ENCODE measurements around the gene ASCC3.
"Not testable (repeated sequence)": the region's sequence is repeated elsewhere in the genome, so short reads cannot be mapped to it uniquely, and the experiment has no call there.

ASCC3 gene

DNA sequence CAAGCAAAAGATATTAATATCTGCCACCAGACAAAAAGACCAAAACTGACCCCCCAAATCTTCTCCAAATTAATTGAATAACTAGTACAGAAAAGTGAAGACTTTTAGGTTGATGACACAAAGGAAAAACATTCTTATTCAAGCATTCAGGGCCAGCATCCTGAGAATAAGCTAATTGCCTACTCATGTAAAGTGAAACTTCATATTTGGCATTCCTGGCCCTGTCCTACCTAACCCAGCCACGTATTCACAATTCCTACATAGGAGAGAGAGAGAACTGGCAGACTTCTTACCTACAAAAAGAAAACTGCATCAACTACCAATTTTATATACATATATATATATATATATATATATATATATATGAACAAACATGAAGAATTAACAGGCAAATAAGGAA is 4.9 kb upstream of the ASCC3 start:
- no peak for DNase-seq

DNA sequence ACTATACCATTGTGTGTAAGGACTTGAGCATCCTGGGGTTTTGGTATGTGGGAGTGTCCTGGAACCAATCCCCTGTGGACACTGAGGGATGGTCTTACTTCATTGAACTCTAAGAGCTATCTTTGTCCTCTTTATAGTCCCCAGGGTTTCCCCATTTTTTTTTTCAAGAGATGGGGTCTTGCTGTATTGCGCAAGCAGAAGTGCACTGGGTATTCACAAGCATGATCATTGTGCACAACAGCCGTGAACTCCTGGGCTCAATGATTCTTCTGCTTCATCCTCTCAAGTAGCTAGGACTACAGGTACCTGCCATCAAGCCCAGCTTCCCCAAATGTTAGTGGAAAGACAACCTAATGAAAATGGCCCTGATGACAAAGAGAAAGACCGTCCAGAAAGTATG is 2.2 kb upstream of the ASCC3 start:
- no peak for DNase-seq

DNA sequence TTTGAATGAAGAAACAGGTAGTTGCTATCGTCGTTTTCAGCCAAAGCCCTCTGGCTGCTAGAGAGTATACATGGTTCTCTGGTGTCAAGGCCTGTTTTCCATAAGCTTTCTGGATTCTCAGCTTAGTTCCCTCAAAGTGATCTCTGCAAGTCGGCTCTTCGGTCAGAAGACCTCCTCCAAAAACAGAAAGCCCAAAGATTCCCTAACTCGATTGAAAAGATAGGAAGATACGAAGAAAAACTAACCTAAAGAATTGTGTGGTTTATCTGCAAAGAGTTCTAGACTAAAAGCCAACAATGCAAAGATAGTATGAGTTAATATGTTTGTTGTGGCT is 545 bp upstream of the ASCC3 start:
- DNase-seq = peak in 1 of 2 experiments; percentile 30

DNA sequence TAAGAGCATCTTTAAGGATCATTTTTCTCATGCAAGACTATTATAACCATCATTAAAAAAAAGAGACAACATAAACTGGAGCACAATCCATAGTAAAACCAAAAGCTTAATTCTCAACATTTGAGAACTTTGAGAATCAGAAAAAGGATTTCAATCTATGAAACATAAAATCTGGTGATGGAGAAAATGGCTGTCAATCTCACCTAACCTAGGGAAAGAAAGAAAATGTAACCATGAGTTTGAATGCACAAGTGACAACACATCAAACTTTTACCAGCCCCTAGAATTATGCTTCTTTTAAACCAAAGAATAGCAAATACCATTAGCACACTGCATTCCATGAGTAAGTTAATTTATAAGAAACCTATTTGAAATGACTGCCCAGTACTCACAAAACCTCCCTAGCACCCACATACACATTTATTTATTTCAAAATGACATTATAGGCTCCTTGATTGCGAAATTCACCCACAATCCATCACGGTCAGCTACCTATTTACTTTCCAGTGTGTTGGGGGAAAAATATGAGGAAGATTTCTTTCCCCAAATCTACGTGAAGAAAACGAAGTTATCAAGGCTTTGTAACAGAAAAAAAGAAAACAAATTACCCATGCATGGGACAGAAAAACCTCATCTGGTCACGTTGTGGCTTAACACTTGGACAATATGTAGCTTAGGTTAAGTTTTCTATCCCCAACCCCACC is 828 bp downstream of the ASCC3 start:
- no peak for DNase-seq

DNA sequence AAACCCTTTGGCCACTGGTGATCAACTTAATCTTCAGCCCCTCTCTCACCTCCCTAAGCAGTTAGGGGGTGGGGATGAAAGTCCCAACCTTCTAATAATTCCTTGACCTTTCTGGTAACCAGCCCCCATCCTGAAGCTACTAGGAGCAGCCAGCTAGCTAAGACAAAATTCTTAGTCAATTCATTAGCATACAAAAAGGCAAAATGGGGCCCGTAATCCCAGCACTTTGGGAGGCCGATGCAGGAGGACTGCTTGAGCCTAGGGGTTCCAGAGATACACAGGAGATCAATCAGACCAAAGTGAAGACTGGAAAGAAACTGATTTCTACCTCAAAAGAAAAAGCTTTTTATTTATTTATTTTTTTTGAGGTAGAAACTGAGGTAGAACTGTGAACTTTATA is 1.8 kb downstream of the ASCC3 start:
- DNase-seq = no peak

DNA sequence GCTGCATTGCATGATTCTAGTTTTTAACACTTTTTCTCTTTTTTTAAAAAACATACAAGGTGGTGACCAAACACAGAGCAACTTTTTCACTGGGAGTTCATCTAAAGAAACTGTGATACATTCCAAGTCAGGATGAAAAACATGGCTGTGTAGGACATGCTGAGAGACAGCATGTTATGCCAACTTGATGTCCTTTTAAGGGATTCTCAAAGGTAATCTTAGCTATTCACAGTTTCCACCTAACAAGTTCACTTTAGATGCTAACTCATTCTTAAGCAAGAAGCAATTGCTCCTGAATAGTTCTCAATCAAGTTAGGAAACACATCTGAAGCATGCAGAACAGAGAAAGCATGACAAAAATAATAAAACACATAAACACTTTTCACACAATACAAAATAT is 3.3 kb downstream of the ASCC3 start:
- no peak for DNase-seq

DNA sequence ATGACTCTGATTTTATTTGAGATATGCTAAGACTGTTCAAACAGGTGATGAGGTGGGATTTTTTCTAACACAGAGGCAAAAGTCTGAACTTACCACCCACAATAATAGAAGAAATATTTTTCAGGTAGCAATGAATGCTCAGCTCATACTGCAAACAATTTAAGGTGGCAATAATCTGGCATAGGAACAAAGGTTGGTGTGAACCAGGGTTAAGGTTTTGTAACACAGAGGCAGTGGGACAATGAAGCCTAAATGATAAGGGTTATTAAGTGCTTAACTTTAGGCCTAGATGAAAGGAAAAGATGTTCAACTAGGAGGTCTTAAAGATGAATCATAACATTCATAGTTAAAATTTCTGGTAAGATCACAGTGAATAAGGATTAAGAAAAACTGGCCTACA is 4.9 kb downstream of the ASCC3 start:
- no peak for DNase-seq

DNA sequence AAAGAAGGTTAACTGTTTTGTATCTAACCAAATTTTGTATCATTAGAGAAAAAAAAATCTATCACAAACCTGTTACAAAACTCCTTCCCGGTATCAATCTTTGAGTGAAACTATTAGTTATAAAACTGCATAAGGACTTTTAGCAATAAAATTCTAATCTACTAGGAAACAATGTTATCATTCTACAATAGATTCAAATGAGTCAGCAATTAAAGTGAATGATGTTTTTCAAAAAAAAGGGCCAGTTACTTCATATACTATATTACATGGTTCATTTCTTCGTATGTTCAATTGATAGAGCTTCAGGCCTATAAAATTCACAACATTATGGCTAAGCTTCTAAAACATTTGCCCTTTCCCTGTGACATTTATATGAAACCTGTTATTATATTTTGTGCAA is 15.6 kb downstream of the ASCC3 start:
- DNase-seq = no peak

DNA sequence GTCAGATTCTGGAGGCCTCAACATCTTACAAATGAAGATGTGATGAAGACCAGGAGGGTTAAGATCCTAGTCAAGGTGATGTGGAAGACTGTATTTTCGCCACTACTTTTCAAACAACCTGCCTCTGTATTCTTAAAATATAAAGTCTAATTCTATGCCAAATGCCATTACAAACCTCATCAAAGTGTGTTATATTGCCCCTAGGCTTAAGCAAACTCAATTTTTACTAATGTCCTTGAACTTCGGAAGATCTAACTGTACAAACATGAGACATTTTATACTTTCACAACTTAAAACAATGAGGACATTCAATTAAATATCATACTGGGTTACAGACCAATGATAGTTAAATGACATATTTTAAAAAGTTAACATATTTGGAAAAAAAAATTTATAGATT is 19.1 kb downstream of the ASCC3 start:
- no peak for DNase-seq

DNA sequence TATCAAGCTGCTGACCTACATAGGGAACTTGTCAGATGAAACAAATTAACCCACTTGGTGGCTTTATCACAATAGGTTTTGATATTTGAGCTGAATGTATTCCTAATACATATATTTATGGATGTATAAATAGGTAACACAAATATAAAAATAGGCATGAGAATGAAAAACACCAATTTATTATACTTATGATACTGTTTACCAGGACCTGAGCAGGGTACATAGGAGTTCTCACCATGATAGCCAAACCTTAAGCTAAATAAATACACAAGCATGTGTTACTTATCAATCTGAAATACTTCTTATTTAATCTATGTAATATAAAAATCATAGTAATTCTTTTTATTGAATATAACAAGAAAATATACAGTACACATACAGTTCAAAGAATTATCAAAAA is 25.0 kb downstream of the ASCC3 start:
- DNase-seq = no peak

DNA sequence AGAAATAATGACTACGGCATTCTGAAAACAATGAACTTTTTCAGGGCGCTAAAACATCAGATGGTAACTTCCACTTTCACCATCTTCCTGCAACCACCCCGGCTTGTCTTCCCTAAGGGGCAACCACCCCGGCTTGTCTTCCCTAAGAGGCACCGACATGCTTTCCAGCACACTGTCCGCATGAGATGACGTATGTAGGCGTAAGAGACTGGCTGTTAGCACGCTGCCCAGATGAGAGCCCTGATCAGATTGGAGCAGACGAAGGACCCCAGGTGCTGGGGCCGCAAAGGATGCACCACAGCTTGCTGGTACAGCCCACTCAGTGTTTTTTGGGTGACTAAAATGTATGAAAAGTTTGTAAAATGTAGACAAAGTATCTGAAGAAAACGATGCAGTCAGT is 29.3 kb downstream of the ASCC3 start:
- no peak for DNase-seq

DNA sequence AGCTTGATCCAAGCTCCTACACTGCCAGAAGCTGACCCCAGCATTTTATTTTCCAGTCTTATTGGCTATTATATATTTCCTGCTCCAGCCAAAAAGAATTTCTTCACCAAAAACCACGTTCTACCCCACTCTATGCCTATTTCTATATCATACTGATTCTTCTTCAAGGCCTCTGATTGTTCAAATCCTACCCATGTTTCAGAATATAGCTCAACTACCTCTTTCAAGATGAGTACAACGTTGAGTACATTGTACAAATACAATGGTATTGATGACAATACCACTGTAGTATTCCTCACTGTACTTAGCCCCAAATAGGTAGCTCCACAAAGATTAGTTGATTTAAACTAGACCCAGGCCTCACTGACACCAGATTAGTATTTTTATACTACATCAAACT is 31.0 kb downstream of the ASCC3 start:
- no peak for DNase-seq

DNA sequence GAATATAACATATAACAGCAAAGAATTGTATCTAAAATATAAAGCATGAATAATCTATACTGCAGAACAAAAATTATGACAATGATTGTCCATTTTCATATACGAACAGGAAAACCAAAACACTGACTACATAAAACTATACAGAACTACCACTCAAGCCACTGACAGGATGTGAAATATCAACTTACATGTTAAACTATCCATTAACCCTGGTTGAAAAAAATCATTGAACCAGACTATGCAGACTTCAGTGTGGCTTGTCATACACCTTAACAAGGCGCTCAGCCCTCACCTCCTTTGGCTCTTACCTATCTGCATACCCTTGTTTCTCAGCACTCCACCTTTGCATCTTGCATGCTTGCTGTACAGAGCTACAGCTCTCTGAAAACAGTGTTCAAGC is 34.9 kb downstream of the ASCC3 start:
- no peak for DNase-seq

DNA sequence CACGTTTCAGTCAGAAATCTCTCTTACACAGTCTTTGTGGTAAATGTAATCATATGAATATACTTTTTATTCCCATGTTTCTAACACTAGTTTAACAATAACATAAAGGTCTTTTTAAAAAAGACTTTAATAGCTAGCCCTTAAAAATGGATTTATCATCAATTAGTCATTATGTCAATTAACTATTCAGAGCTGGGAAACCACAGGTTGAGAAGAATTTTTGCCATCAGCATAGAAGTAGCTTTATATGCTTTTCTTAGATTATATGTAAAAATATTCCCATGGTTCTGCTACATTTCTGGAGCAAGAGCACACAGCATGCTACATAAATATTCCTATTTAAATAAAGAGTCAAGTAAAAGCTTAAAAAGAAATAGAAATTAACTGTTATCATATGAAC is 35.5 kb downstream of the ASCC3 start:
- DNase-seq = no peak

DNA sequence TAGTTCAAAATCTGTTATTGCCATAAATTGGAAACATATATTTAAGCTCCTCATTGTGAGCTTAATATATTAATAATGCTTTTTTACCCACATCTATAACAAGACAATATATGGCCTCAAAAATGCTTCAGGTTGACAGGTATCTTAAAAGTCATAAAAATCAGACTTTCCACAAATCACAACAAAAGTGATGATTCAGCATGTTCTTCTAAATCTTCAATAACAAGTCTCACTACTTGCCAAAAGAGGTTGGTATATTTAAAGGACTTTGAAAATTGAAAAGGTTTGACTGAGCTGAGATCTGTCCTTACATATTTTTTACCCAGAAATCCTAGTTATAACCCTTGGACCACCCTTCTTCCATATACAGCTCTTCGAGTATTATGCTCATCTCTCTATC is 41.7 kb downstream of the ASCC3 start:
- no peak for DNase-seq

DNA sequence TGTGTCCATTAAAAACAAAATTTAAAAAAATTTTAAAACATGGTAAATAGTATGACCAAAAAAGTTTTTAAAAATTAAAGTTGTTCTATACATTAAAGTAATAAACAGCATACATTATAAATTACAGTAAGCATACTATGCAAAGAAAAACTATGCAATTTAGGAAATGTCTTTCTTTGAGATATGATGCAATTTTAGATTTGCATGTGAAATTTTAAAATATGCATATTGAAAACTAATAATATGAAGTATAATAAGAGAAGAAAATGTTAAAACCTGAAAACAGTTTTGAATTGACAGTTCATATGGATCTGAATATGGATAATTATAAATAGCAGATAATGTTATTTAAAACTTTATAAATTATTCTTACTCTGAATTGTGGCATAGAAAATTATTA is 43.1 kb downstream of the ASCC3 start:
- no peak for DNase-seq

DNA sequence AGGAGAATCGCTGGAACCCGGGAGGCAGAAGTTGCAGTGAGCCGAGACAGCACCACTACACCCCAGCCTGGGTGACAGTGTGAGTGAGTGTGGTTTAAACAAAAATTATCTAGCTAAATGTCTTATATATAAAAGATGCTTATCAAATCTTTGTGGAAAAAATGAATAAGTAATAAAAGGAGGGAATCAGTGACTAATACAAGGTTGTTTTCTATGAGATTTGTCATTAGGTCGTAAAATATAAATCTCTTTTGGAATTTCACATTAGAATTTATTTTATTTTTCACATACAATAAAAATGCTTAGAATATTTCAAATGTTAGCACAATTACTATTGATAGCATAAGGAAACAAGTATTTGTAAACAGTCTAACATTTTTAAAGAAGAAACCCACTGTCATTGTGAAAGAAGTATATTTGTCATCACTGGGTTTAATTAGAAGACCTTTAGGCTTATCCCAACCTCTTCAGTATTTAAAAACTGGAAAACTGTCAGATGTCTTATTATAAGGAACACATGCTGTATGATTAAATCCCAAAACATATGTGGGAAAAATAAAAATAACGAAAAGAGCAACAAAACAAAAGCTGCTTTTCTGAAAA is 47.1 kb downstream of the ASCC3 start:
- no peak for DNase-seq

DNA sequence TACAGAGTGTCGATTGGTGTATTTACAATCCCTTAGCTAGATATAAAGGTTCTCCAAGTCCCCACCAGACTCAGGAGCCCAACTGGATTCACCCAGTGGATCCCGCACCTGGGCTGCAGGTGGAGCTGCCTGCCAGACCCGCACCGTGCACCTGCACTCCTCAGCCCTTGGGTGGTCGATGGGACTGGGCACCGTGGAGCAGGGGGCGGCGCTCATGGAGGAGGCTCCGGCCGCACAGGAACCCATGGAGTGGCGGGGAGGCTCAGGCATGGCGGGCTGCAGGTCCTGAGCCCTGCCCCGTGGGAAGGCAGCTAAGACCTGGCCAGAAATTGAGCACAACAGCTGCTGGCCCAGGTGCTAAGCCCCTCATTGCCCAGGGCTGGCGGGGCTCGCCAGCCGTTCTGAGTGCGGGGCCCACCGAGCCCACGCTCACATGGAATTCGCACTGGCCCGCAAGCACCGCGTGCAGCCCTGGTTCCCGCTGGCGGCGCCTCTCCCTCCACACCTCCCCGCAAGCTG is 52.0 kb downstream of the ASCC3 start:
- DNase-seq = not testable (repeated sequence)

DNA sequence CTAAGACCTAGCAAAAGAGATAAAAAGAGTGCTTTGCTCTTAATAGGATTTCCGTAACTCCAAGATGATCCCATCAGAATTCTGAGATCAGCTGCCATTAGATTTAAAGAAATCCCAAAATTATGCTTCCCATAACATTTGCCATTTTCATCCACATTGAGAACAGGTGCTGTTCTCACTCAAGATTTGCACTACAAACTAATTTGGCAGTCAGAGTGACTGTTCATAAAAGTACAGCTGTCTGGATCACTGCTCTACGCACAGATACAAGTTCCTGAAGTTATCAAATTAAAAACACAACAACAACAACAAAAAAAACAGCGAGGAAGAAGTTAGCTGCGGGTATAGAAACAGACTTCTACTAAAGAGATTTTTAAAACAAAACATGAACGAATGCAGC is 58.1 kb downstream of the ASCC3 start:
- no peak for DNase-seq

DNA sequence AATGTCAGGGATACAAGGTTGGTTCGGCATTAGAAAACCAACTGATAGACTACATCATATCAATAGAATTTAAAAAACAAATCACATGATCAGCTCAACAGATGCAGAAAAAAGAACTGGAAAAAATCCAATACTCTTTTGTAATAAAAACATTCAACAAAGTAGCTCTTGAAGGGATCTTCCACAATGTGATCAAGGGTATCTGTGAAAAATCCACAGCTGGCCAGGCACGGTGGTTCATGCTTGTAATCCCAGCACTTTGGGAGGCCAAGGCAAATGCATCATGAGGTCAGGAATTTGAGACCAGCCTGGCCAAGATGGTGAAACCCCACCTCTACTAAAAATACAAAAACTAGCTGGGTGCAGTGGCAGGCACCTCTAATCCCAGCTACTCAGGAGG is 63.1 kb downstream of the ASCC3 start:
- no peak for DNase-seq

DNA sequence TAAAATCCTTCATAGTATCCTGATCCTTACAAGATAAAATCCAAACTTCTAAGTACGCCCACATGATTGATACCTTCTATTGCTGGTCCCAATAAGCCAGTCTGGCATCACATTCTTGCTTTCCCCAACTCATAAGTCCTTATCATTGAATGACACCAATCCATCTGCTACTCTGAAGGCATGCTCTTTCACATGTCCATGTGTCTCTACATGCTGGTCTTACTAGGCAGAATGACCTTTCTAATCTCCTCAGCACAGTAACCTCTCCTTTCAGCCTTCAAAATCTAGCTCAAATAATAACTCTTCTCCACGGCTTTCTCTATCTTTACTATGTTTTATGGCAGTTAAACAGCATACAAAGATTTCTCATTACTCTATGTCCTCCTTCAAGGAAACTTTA is 71.1 kb downstream of the ASCC3 start:
- DNase-seq = no peak

DNA sequence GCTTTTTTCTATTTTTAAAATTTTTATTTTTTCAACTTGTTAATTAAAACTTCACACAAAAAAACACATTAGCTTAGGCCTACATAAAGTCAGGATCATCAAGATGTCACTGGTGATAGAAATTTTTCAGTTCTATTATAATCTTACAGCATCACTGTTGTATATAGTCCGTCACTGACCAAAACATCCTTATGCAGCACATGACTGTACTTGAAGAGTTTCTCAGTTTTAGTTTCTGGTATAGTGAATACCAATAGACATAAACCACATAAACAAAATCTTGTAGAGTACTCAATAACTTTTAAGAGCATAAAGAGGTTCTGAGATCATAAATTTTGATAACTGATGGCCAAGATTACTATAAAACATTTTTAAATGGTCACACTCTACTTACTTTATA is 71.8 kb downstream of the ASCC3 start:
- no peak for DNase-seq

DNA sequence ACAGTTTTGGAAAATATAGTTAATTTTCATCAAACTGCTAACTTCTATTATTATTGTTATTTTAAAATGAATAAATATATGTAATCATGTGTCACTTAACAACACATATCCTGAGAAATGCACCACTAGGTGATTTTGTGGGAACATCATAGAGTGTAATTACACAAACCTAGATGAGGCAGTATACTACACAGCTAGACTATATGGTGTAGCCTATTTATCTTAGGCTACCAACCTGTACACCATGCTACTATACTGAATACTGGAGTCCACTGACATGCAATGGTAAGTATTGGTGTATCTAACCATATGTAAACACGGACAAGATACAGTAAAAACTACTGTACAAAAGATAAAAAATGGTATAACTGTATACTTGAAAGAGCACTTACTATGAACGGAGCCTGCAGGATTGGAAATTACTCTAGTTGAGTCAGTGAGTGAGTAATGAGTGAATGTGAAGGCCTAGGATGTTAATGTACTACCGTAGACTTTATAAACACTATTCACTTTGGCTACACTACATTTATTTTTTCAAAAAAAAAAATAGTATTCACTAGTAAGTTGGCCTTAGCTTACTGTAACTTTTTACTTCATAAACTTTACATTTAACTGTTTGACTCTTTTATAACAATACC is 72.4 kb downstream of the ASCC3 start:
- DNase-seq = no peak

DNA sequence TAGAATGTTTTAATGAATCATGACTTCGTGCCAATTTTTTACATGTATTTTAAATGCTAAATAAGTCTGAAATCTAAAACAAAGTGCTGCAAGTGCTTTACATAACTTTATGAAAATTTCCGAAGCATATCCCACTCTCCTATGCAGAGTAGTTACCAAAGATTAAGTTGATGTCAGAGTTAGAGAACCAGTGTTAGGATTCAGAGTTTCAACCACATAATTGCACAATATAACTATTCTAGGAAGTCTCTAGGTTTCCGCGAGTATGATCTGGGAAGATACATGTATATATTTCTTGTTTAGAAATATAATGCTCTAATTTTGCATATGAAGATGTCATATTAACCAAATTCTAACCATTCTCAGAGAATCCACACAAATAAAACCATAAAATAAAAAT is 74.8 kb downstream of the ASCC3 start:
- no peak for DNase-seq

Measured in cerebellar nuclear complex (tissue), 1 donor.